WTC11 (cell line): Measurements from ENCODE around the gene IL27RA. TPM values are rescaled to one million over a fixed set of nuclear protein-coding genes. Genes with fewer than 3 reads are reported as not detected.
A peak's percentile ranks its signal among the peaks of the same experiment; 100 is the strongest.

ENCODE experiments used
- ATAC-seq: fragments of 200-7000 bp; cut with Tn5 transposase; 2 replicates; pipeline ENCODE4 v1.10.0; 2021; ENCODE audit warnings: mild to moderate bottlenecking, moderate library complexity
- CTCF ChIA-PET: fragments of 300-600 bp; sonication (Branson Sonifier 250); formaldehyde crosslinking; loops from one replicate; lab custom pipeline; 2021; ENCODE audit warnings: antibody characterized with exemption; lab: Charles Lee
- POLR2A ChIA-PET: fragments of 350-600 bp; sonication (Branson Sonifier 250); formaldehyde crosslinking; loops from one replicate; lab custom pipeline; 2021; ENCODE audit warnings: antibody characterized with exemption; lab: Charles Lee
- DNase-seq: peaks from one replicate; pipeline ENCODE4 v3.0.0; 2021; ENCODE audit warnings: low spot score
- H3K27ac Mint-ChIP-seq: 2 replicates; pipeline ENCODE4 v1.8.0; 2021; ENCODE audit warnings: mixed read lengths
- H3K27me3 Mint-ChIP-seq: 2 replicates; pipeline ENCODE4 v1.8.0; 2021; ENCODE audit warnings: low read depth, mild to moderate bottlenecking, moderate library complexity, mixed read lengths
- H3K36me3 Mint-ChIP-seq: 2 replicates; pipeline ENCODE4 v1.8.0; 2021; ENCODE audit warnings: mixed read lengths
- H3K4me1 Mint-ChIP-seq: 2 replicates; pipeline ENCODE4 v1.8.0; 2022; ENCODE audit warnings: mixed read lengths
- H3K4me3 Mint-ChIP-seq: 2 replicates; pipeline ENCODE4 v1.8.0; 2021; ENCODE audit warnings: mild to moderate bottlenecking, moderate library complexity, mixed read lengths
- H3K9me3 Mint-ChIP-seq: 2 replicates; pipeline ENCODE4 v1.8.0; 2021; ENCODE audit warnings: mixed read lengths
- AR ChIP-seq: fragments of 250-450 bp; sonication (Bioruptor Pico); IDR thresholded peaks from 2 replicates; pipeline ENCODE4 v1.9.0; 2021; ENCODE audit warnings: mild to moderate bottlenecking
- ATF1 ChIP-seq: sonication (generic); formaldehyde crosslinking; IDR thresholded peaks from 2 replicates; pipeline ENCODE4 v1.8.1; 2023; ENCODE audit warnings: mild to moderate bottlenecking, moderate library complexity, missing genetic modification reagents
- CTCF ChIP-seq: fragments of 200-600 bp; IDR thresholded peaks from 2 replicates; pipeline ENCODE4 v1.8.0; 2022; ENCODE audit warnings: antibody characterized with exemption
- ELF4 ChIP-seq: sonication (generic); formaldehyde crosslinking; IDR thresholded peaks from 2 replicates; pipeline ENCODE4 v1.8.1; 2022; ENCODE audit warnings: low read depth, mild to moderate bottlenecking, moderate library complexity, missing genetic modification reagents
- ERG ChIP-seq: fragments of 250-450 bp; sonication (Bioruptor Pico); IDR thresholded peaks from 2 replicates; pipeline ENCODE4 v1.8.0; 2021; ENCODE audit warnings: mild to moderate bottlenecking
- FOXP1 ChIP-seq: sonication (generic); formaldehyde crosslinking; IDR thresholded peaks from 2 replicates; pipeline ENCODE4 v1.8.0; 2022; ENCODE audit warnings: missing genetic modification reagents, mild to moderate bottlenecking, moderate library complexity, borderline replicate concordance
- GTF2I ChIP-seq: fragments of 250-450 bp; sonication (Bioruptor Pico); conservative IDR thresholded peaks from 2 replicates; pipeline ENCODE4 v1.4.0; 2021; ENCODE audit warnings: mild to moderate bottlenecking
- HMGA2 ChIP-seq: fragments of 250-450 bp; sonication (Bioruptor Pico); IDR thresholded peaks from 2 replicates; pipeline ENCODE4 v1.4.0; 2021; ENCODE audit warnings: mild to moderate bottlenecking, moderate library complexity
- HMGXB4 ChIP-seq: sonication (generic); formaldehyde crosslinking; IDR thresholded peaks from 2 replicates; pipeline ENCODE4 v1.8.1; 2023; ENCODE audit warnings: mild to moderate bottlenecking, moderate library complexity, missing genetic modification reagents
- MLX ChIP-seq: sonication (generic); formaldehyde crosslinking; IDR thresholded peaks from 2 replicates; pipeline ENCODE4 v1.8.1; 2023; ENCODE audit warnings: mild to moderate bottlenecking, missing genetic modification reagents, moderate library complexity
- NR3C1 ChIP-seq: sonication (generic); formaldehyde crosslinking; conservative IDR thresholded peaks from 2 replicates; pipeline ENCODE4 v1.8.1; 2023; ENCODE audit warnings: low read depth, mild to moderate bottlenecking, missing genetic modification reagents
- TEAD4 ChIP-seq: sonication (generic); formaldehyde crosslinking; IDR thresholded peaks from 2 replicates; pipeline ENCODE4 v1.8.0; 2022; ENCODE audit warnings: mild to moderate bottlenecking, missing genetic modification reagents
- TP53 ChIP-seq: sonication (generic); formaldehyde crosslinking; IDR thresholded peaks from 2 replicates; pipeline ENCODE4 v1.8.1; 2023; ENCODE audit warnings: mild to moderate bottlenecking, missing genetic modification reagents
- ZNF138 ChIP-seq: sonication (generic); formaldehyde crosslinking; conservative IDR thresholded peaks from 2 replicates; pipeline ENCODE4 v1.8.1; 2022; ENCODE audit warnings: mild to moderate bottlenecking, moderate library complexity, missing genetic modification reagents
- ZNF232 ChIP-seq: sonication (generic); formaldehyde crosslinking; IDR thresholded peaks from 2 replicates; pipeline ENCODE4 v1.8.0; 2022; ENCODE audit warnings: mild to moderate bottlenecking, missing genetic modification reagents
- ZNF317 ChIP-seq: sonication (generic); formaldehyde crosslinking; IDR thresholded peaks from 2 replicates; pipeline ENCODE4 v1.8.1; 2023; ENCODE audit warnings: low read depth, mild to moderate bottlenecking, moderate library complexity, missing genetic modification reagents, borderline replicate concordance
- ZNF416 ChIP-seq: fragments of 250-450 bp; sonication (Bioruptor Pico); IDR thresholded peaks from 2 replicates; pipeline ENCODE4 v1.9.0; 2021; ENCODE audit warnings: mild to moderate bottlenecking, inconsistent platforms
- ZNF423 ChIP-seq: fragments of 250-450 bp; sonication (Bioruptor Pico); IDR thresholded peaks from 2 replicates; pipeline ENCODE4 v2.1.2; 2022; ENCODE audit warnings: mild to moderate bottlenecking, moderate library complexity
- total RNA-seq: library from RNA; stranded (reverse); gene quantifications from 3 replicates; pipeline ENCODE4 v1.2.3, GENCODE V29; 2021

The IL27RA gene
- total RNA-seq, 1 experiment from 2014 or later, result 12.2 TPM

- peak; percentile 9; the same call in 1 of the 2 replicates for ATAC-seq
- Mint-ChIP-seq H3K9me3 (peaks cover 13% of the 10 kb centered on the region), H3K36me3 (peaks cover 27% of the 10 kb centered on the region), H3K27me3 (peaks cover 26% of the 10 kb centered on the region), H3K27ac (no peak overlapping the region), H3K4me3 (peak overlapping the region; percentile 95), H3K4me1 (peaks cover 13% of the 10 kb centered on the region)
- CTCF ChIA-PET, result interaction anchor here (0.6 to 1.7 kb wide), 13 partner anchors 11 to 323 kb away, joined by 3 to 12 read pairs (median 4); partner anchors contain the start of genes ASF1B, IL27RA and MISP3
- DNase-seq, result peak; percentile 44
- POLR2A ChIA-PET, result interaction anchor here (1.1 kb wide), 1 partner anchor 45 kb away, joined by 3 read pairs; no protein-coding TSS in a partner anchor
- TF ChIP-seq ERG (CRISPR knock-in tag) (no peak), CTCF (0 out of 2 replicates have a peak, but pooled peaks have one; percentile 25)
- TF ChIP-seq, all 79 proteins: peak for 1
Observed at GRCh38 chr19:14091813-14092462, 60.4 kb downstream of the IL27RA start.

GRCh38 chr19:14093117-14093823 is 61.7 kb downstream of the IL27RA start:
- peaks cover 21% of the 10 kb centered on the region for H3K36me3 Mint-ChIP-seq
- TF ChIP-seq ATF1 (CRISPR knock-in tag), result no peak
- TF ChIP-seq GTF2I (CRISPR knock-in tag), result 0 out of 2 replicates have a peak, but pooled peaks have one; percentile 24
- TF ChIP-seq, all 79 proteins: peak for 1
- CTCF ChIA-PET, result interaction anchor here (1.7 kb wide), 1 partner anchor 43 kb away, joined by 6 read pairs; the partner anchor contains the start of gene ASF1B
- ATAC-seq, result no peak
- Mint-ChIP-seq H3K27me3 (peaks cover 26% of the 10 kb centered on the region), H3K4me3 (peak overlapping the region; percentile 30), H3K4me1 (peaks cover 13% of the 10 kb centered on the region), H3K27ac (no peak overlapping the region), H3K9me3 (peaks cover 13% of the 10 kb centered on the region)
- POLR2A ChIA-PET, result interaction anchor here (0.5 kb wide), 1 partner anchor 227 kb away, joined by 3 read pairs; no protein-coding TSS in a partner anchor
- DNase-seq, result no peak

GRCh38 chr19:14094854-14095253 is 63.3 kb downstream of the IL27RA start:
- no peak for ATAC-seq
- ChIA-PET POLR2A (no interaction called here), CTCF (interaction anchor here (1.7 to 2.2 kb wide), 2 partner anchors 20 to 42 kb away, joined by 6 to 19 read pairs; partner anchors contain the start of gene ASF1B)
- Mint-ChIP-seq H3K27me3 (peaks cover 22% of the 10 kb centered on the region), H3K27ac (0 out of 2 replicates have a peak overlapping the region, but pooled peaks have one; percentile 45), H3K36me3 (peaks cover 12% of the 10 kb centered on the region), H3K4me3 (no peak overlapping the region), H3K4me1 (peaks cover 9% of the 10 kb centered on the region), H3K9me3 (peaks cover 13% of the 10 kb centered on the region)
- no peak for DNase-seq
- TF ChIP-seq ZNF138 (no peak), TEAD4 (no peak), FOXP1 (CRISPR knock-in tag) (no peak), ZNF423 (CRISPR knock-in tag) (no peak), MLX (CRISPR knock-in tag) (no peak), ZNF416 (CRISPR knock-in tag) (no peak), HMGXB4 (CRISPR knock-in tag) (no peak), ZNF232 (CRISPR knock-in tag) (no peak), ELF4 (CRISPR knock-in tag) (no peak), ERG (CRISPR knock-in tag) (no peak), TP53 (CRISPR knock-in tag) (no peak), NR3C1 (CRISPR knock-in tag) (no peak), AR (CRISPR knock-in tag) (no peak), ZNF317 (CRISPR knock-in tag) (no peak), HMGA2 (no peak)
